BLaER1 treated with 17β-estradiol and CSF1 and Interleukin-3, amounts not matched to agents 10 nM and 100 nM (cell line): ENCODE data around the gene ERAP2.
"Not testable (repeated sequence)": the region's sequence is repeated elsewhere in the genome, so short reads cannot be mapped to it uniquely, and the experiment has no call there.

Source experiments
- H3K27ac ChIP-seq, 11 experiments: shearing (Covaris generic); formaldehyde crosslinking; 2 replicates each; pipeline ENCODE4 v1.8.1; 2022
- H3K27me3 ChIP-seq, 11 experiments: shearing (Covaris generic); formaldehyde crosslinking; 2 replicates each; pipeline ENCODE4 v1.8.1; 2022
- H3K36me3 ChIP-seq, 11 experiments: shearing (Covaris generic); formaldehyde crosslinking; 2 replicates each; pipeline ENCODE4 v1.8.1; 2022
- H3K4me1 ChIP-seq, 10 experiments: shearing (Covaris generic); formaldehyde crosslinking; 2 replicates each; pipeline ENCODE4 v1.8.1; 2022
- H3K4me2 ChIP-seq, 11 experiments: shearing (Covaris generic); formaldehyde crosslinking; 2 replicates each; pipeline ENCODE4 v1.8.1; 2022
- H3K4me3 ChIP-seq, 10 experiments: shearing (Covaris generic); formaldehyde crosslinking; 2 replicates each; pipeline ENCODE4 v1.8.1; 2022
- H3K9ac ChIP-seq, 11 experiments: shearing (Covaris generic); formaldehyde crosslinking; 2 replicates each; pipeline ENCODE4 v1.8.1; 2022
- H3K9me3 ChIP-seq, 11 experiments: shearing (Covaris generic); formaldehyde crosslinking; replicated peaks in 1 of 11; 2 replicates each; pipeline ENCODE4 v1.8.1; 2022
- H4K20me1 ChIP-seq, 11 experiments: shearing (Covaris generic); formaldehyde crosslinking; 2 replicates each; pipeline ENCODE4 v1.8.1; 2022
- Cebpa-rat ChIP-seq, 11 experiments: shearing (Covaris generic); IDR thresholded peaks; 2 replicates each; pipeline ENCODE4 v1.8.1; 2022

The ERAP2 gene

DNA sequence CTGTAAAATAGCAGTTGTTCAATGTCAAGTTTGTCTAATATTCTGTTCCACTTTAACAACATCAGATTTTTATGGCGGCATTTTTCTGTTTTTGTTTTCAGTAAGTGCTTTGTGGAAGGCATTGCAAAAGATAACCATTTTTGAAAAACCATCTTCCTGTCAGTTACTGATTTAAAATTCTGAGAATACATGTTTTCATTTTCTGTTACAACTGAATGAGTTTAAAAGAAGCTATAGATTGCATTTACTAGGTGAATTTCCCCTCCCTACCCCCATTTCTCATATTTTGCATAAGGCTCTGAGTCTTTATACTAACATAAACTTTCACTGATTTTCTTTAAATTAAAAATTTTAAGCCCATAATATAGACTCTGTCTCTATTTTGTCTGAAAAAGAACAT, 4.6 kb upstream of the ERAP2 start:
- H3K4me2 ChIP-seq = no peak overlapping the region
- H3K9ac ChIP-seq = no peak overlapping the region
- no peak overlapping the region for H3K27ac ChIP-seq
- no peaks in the 10 kb centered on the region for H4K20me1 ChIP-seq
- H3K4me1 ChIP-seq = peaks cover 0 to 24% (median 20%) of the 10 kb centered on the region in 10 experiments; a peak in 18 of 20 replicates
- no peak for TF ChIP-seq Cebpa-rat (IDR thresholded peaks at IDR 0.05)
- H3K9me3 ChIP-seq = no peaks in the 10 kb centered on the region
- H3K36me3 ChIP-seq = no peaks in the 10 kb centered on the region
- no peak overlapping the region for H3K4me3 ChIP-seq
- no peaks in the 10 kb centered on the region for H3K27me3 ChIP-seq

DNA sequence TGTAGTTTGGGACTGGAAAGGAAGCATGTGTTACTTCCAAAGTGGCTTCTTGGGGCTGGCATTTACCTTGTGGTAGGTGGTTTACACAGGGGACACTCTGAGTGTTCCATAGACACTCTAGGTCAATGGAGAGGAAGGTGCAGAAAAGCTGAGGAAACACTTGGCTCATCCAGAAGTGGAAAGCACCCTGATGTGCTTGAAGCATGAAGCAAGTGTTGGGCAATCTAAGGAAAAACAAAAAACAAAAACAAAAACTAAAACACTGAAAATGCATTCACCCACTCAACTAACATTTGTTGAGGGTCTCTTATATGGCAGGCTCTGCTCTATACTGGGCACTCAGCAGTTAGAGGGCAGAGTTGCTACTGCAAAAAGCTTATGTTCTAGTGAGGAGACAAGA, 2.9 kb upstream of the ERAP2 start:
- Histone ChIP-seq H3K27me3 (no peaks in the 10 kb centered on the region), H4K20me1 (no peaks in the 10 kb centered on the region), H3K4me2 (no peak overlapping the region), H3K9ac (no peak overlapping the region), H3K9me3 (no peaks in the 10 kb centered on the region), H3K4me1 (peaks cover 11 to 34% (median 30%) of the 10 kb centered on the region in 10 experiments), H3K4me3 (no peak overlapping the region), H3K27ac (no peak overlapping the region), H3K36me3 (no peaks in the 10 kb centered on the region)
- TF ChIP-seq Cebpa-rat (IDR thresholded peaks at IDR 0.05) = 0 out of 22 replicates have a peak, but pooled peaks of 1 of the 11 experiments have one; percentile 39

DNA sequence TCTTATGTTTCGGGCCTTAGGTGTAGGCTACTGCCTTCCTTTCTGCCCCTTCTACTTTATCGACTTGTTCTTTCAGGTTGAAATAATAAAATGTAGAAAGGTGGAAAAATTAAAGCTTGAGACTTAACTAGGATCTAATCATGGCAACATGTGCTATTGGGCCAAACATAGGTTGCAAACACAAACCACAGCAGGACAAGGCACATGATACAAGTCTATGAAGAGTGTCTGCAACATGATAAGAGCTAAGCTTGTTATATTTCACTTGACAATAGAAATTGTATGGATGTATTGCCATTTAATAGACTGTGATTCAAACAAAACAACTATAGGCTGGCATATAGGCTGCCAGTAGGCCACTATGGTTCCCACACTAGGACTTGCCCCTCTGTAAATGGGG, 1.7 kb upstream of the ERAP2 start:
- no peak overlapping the region for H3K9ac ChIP-seq
- H3K27me3 ChIP-seq = no peaks in the 10 kb centered on the region
- no peak overlapping the region for H3K4me3 ChIP-seq
- no peak overlapping the region for H3K4me2 ChIP-seq
- H4K20me1 ChIP-seq = no peaks in the 10 kb centered on the region
- no peak for TF ChIP-seq Cebpa-rat (IDR thresholded peaks at IDR 0.05)
- peaks cover 12 to 33% (median 29%) of the 10 kb centered on the region in 10 experiments for H3K4me1 ChIP-seq
- no peaks in the 10 kb centered on the region for H3K9me3 ChIP-seq
- H3K27ac ChIP-seq = no peak overlapping the region
- H3K36me3 ChIP-seq = peaks cover 0 to 5% (median 0%) of the 10 kb centered on the region in 11 experiments; a peak in 7 of 22 replicates

DNA sequence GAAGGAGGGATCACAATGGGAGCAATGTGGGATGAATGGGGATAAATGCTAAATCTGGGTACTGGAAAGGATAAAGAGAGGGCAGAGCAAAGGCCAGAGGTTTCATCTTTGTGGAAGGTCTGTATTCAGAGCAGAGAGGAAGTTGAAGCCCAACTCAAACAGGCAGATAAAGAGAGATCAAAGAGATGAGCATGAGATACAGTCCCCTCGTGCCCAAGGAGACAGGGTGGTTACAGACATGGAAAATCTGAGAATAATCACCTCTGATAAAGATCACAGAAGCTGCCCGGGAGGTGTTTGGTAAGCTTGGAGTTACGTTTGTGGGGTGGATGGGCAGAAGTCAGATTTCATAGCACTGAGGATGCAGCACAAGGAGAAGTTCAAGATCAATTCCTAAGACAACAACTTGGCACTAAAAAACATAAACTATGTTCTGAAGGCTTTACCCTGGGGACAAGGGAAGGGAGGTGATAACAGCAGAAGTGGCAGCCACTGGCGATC, 459 bp upstream of the ERAP2 start:
- Histone ChIP-seq H3K27me3 (no peaks in the 10 kb centered on the region), H3K4me1 (peaks cover 24 to 45% (median 30%) of the 10 kb centered on the region in 10 experiments), H3K9ac (peak overlapping the region; percentile 64 to 87 (median 79); a peak in 21 of 22 replicates), H4K20me1 (no peaks in the 10 kb centered on the region), H3K4me3 (peak overlapping the region; percentile 64 to 79 (median 72)), H3K4me2 (peak overlapping the region; percentile 75 to 95 (median 89)), H3K36me3 (peaks cover 0 to 17% (median 9%) of the 10 kb centered on the region in 11 experiments; a peak in 12 of 22 replicates), H3K27ac (peak overlapping the region; percentile 15 to 88 (median 78); a peak in 20 of 22 replicates), H3K9me3 (no peaks in the 10 kb centered on the region)
- no peak for TF ChIP-seq Cebpa-rat (IDR thresholded peaks at IDR 0.05)

DNA sequence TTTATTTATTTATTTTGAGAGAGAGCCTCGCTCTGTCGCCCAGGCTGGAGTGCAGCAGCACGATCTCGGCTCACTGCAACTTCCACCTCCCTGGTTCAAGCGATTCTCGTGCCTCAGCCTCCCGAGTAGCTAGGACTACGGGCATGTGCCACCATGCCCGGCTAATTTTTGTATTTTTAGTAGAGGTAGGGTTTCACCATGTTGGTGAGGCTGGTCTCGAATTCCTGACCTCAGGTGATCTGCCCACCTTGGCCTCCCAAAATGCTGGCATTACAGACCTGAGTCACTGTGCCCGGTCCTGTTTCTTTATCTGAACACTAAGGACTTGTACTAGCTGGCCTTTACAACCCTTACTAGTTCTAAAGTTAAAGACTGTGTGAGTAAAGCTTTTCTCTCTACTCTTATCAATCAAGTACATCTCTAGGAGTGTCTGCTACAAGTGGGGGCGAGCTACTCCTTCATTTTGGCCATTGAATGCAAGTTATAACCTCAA, 723 bp downstream of the ERAP2 start:
- Histone ChIP-seq H3K4me1 (peaks cover 36 to 47% (median 41%) of the 10 kb centered on the region in 10 experiments), H3K4me2 (peak overlapping the region; percentile 75 to 95 (median 89)), H3K4me3 (peak overlapping the region; percentile 64 to 79 (median 72)), H3K36me3 (peaks cover 0 to 28% (median 21%) of the 10 kb centered on the region in 11 experiments; a peak in 15 of 22 replicates), H3K27ac (peak overlapping the region; percentile 15 to 88 (median 78); a peak in 21 of 22 replicates), H3K9ac (peak overlapping the region; percentile 64 to 87 (median 79))
- not testable (repeated sequence) for H3K27me3 ChIP-seq, H3K9me3 ChIP-seq, H4K20me1 ChIP-seq

DNA sequence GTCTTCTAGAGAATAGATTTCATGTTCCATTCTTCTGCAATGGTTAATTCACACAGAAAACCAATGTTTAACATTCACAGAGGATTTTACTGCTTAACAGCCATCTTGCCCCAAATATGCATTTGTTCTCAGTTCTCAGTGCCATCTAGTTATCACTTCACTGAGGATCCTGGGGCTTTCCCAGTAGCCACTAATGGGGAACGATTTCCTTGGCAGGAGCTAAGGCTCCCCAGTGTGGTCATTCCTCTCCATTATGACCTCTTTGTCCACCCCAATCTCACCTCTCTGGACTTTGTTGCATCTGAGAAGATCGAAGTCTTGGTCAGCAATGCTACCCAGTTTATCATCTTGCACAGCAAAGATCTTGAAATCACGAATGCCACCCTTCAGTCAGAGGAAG, 3.4 kb downstream of the ERAP2 start:
- no peak for TF ChIP-seq Cebpa-rat (IDR thresholded peaks at IDR 0.05)
- Histone ChIP-seq H4K20me1 (no peaks in the 10 kb centered on the region), H3K27ac (peak overlapping the region in 3 of 11 experiments; percentile 43 to 58 (median 53); a peak in 2 of 22 replicates), H3K4me2 (peak overlapping the region in 3 of 11 experiments; percentile 70 to 80 (median 76); a peak in 5 of 22 replicates), H3K9me3 (no peaks in the 10 kb centered on the region), H3K4me3 (no peak overlapping the region), H3K9ac (no peak overlapping the region), H3K4me1 (peaks cover 40 to 59% (median 44%) of the 10 kb centered on the region in 10 experiments), H3K27me3 (no peaks in the 10 kb centered on the region), H3K36me3 (peaks cover 0 to 54% (median 47%) of the 10 kb centered on the region in 11 experiments; a peak in 16 of 22 replicates)

DNA sequence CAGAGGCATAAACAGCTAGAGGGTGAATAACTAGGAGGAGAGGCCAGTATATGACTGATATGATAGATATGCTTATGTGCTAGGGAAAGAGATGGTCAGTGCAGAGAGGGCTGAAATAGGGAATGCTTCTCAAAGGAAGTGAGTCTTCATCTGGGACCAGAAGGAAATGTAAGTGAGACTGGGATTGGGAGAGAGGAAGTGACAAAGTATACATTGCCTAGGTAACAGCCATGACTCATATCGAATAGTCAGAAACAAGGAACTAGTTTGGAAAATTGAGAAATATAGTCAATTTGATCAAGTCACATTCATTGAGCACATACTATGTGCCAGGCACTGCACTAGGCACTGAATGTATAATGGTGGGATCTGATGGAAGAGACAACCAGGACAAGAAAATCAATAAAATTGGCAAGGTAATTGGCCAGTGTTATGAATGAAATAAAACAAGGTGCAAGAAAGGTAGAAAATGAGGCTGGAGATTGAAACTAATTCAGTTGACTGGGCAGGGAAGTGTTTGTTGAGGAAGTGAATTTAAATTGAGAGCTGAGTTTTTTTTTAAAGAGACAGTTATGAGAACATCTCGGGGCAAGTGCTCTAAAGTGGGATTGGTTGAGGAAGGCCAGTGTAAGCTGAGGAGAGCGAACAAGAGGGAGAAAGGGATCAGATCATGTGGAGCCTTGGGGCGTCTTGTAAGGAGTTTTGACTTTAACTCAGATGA, 4.3 kb downstream of the ERAP2 start:
- Histone ChIP-seq H3K9ac (no peak overlapping the region), H3K36me3 (peaks cover 0 to 64% (median 53%) of the 10 kb centered on the region in 11 experiments; a peak in 16 of 22 replicates), H3K4me1 (peaks cover 38 to 64% (median 48%) of the 10 kb centered on the region in 10 experiments), H3K4me3 (no peak overlapping the region), H3K27ac (peak overlapping the region in 5 of 11 experiments; percentile 28 to 58 (median 43); a peak in 10 of 22 replicates), H3K9me3 (no peaks in the 10 kb centered on the region), H4K20me1 (no peaks in the 10 kb centered on the region), H3K4me2 (peak overlapping the region; percentile 20 to 85 (median 55); a peak in 19 of 22 replicates), H3K27me3 (no peaks in the 10 kb centered on the region)
- TF ChIP-seq Cebpa-rat (IDR thresholded peaks at IDR 0.05) = no peak

DNA sequence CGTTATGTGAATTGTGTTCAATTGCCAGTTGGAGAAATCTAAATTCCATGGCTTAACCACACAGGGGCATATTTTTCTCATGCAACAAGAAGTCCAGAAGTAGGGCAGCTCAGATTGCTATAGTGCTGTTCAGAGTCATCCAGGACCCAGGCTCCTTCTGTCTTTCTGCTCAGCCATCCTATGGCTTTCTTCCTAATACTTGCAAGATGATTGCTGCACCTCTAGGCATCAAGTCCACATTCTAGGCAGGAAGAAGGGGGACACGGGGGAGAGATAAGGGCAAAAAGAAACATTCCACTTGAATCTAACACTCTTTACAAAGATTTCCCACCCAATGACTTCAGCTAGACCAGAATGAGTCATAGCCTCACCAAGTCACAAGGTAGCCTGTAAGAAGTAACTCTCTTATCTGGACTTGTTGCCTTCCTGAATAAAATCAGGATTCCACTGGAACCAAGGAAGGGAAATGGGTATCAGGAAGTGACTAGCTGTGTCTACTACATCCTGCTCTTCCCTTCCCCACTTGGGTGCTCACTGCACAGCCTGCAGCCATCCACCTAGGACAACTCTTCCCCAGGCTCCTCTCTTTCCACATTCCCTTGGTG, 5.3 kb downstream of the ERAP2 start:
- Histone ChIP-seq H3K36me3 (peaks cover 0 to 70% (median 53%) of the 10 kb centered on the region in 11 experiments; a peak in 16 of 22 replicates), H3K27ac (peak overlapping the region in 4 of 11 experiments; percentile 39 to 58 (median 48); a peak in 7 of 22 replicates), H3K4me2 (peak overlapping the region; percentile 20 to 85 (median 55)), H3K27me3 (no peaks in the 10 kb centered on the region), H3K9ac (no peak overlapping the region), H3K9me3 (no peaks in the 10 kb centered on the region), H4K20me1 (no peaks in the 10 kb centered on the region), H3K4me1 (peaks cover 40 to 67% (median 51%) of the 10 kb centered on the region in 10 experiments), H3K4me3 (no peak overlapping the region)
- no peak for TF ChIP-seq Cebpa-rat (IDR thresholded peaks at IDR 0.05)

DNA sequence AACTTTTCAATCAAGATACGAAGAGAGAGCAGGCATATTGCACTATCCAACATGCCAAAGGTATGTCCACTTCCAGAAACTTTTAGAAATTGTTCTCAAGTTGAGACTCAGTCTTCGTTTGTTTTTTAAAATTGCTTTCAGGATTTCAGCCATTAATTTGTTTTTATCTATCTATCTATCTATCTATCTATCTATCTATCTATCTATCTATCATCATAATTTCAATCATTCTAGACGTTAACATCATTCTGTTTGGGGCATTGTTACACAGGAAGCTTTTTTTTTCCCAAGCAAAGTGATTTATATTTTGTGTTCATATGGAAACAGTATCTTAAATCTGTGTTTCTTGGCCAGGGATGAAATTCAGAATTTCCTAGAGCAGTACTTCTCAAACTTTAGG, 7.6 kb downstream of the ERAP2 start:
- Histone ChIP-seq H3K4me2 (no peak overlapping the region), H3K27me3 (no peaks in the 10 kb centered on the region), H3K27ac (no peak overlapping the region), H3K9ac (no peak overlapping the region), H4K20me1 (no peaks in the 10 kb centered on the region), H3K9me3 (no peaks in the 10 kb centered on the region), H3K4me1 (peaks cover 31 to 56% (median 42%) of the 10 kb centered on the region in 10 experiments), H3K4me3 (no peak overlapping the region), H3K36me3 (peaks cover 0 to 91% (median 69%) of the 10 kb centered on the region in 11 experiments; a peak in 16 of 22 replicates)
- TF ChIP-seq Cebpa-rat (IDR thresholded peaks at IDR 0.05) = no peak
